Stomach (tissue), 9 donors: ENCODE data around the gene AKAP13. TPM values are rescaled to one million over a fixed set of nuclear protein-coding genes. Genes with fewer than 3 reads are reported as not detected.
A peak's percentile ranks its signal among the peaks of the same experiment; 100 is the strongest.

ENCODE experiments used
- DNase-seq, 2 donors: peaks; one replicate each; pipeline versions ENCODE4 v3.0.0 to v3.0.0-alpha.2; 2013 to 2019
- H3K27ac ChIP-seq, 5 donors: fragments of 200-600 bp in 4 of 5; sonication (generic) in 4 of 5; one replicate each; pipeline ENCODE4 v1.5.1; 2013 to 2019; ENCODE audit warnings: mild to moderate bottlenecking in 1 of 5, moderate library complexity in 1 of 5
- H3K27me3 ChIP-seq, 3 donors: fragments of 200-600 bp; sonication (generic); one replicate each; pipeline ENCODE4 v1.5.1; 2017 to 2019; ENCODE audit warnings: mixed run types in 1 of 3
- H3K36me3 ChIP-seq, 4 donors: fragments of 200-600 bp; sonication (generic); 1 replicate in 3 of 4; 2 replicates in 1 of 4; pipeline ENCODE4 v1.5.1; 2016 to 2019
- H3K4me1 ChIP-seq, 4 donors: fragments of 200-600 bp; sonication (generic); one replicate each; pipeline ENCODE4 v1.5.1; 2016 to 2019
- H3K4me3 ChIP-seq, 4 donors: fragments of 200-600 bp; sonication (generic) in 3 of 4; one replicate each; pipeline ENCODE4 v1.5.1; 2016 to 2019; ENCODE audit warnings: mild to moderate bottlenecking in 1 of 4
- H3K9me3 ChIP-seq, 4 donors: fragments of 200-600 bp; sonication (generic); one replicate each; pipeline ENCODE4 v1.5.1; 2016 to 2019
- CTCF ChIP-seq, 7 experiments: fragments of 450-650 bp in 4 of 7; fragments of 200-600 bp in 3 of 7; sonication (generic) in 3 of 7; IDR thresholded peaks; one replicate each; pipeline ENCODE4 v1.5.1; 2016 to 2019; ENCODE audit warnings: antibody characterized with exemption in 7 of 7, control low read depth in 2 of 7, mild to moderate bottlenecking in 1 of 7
- EP300 ChIP-seq: sonication (generic); formaldehyde crosslinking; IDR thresholded peaks from one replicate; pipeline ENCODE4 v1.6.1; 2017; ENCODE audit warnings: antibody characterized with exemption
- POLR2A ChIP-seq, 4 donors: fragments of 450-650 bp; IDR thresholded peaks; one replicate each; pipeline ENCODE4 v1.6.1; 2016; ENCODE audit warnings: antibody characterized with exemption in 4 of 4, control low read depth in 2 of 4, mild to moderate bottlenecking in 1 of 4, moderate library complexity in 1 of 4
- POLR2AphosphoS5 ChIP-seq, 3 donors: sonication (generic); formaldehyde crosslinking; IDR thresholded peaks; one replicate each; pipeline ENCODE4 v1.6.1; 2016; ENCODE audit warnings: antibody characterized with exemption in 3 of 3
- WGBS, 5 donors: extraction: QIAGEN DNeasy Blood & Tissue Kit in 3 of 5; methylation state at CpG; one replicate each; pipeline versions ENCODE4 v1.1.5 to v1.1.7; 2013 to 2018; 5-methylcytosine and 5-hydroxymethylcytosine counted together
- intact Hi-C: fragments of 100-400 bp; cut with DNase I; formaldehyde crosslinking; loops from one replicate; pipeline ENCODE4 v1.15.1; 2023; ENCODE audit warnings: low total_unique reads
- polyA plus RNA-seq, 3 donors: library from polyadenylated mRNA; stranded (reverse); fragments of 200-250 nt; gene quantifications; one replicate each; pipeline ENCODE4 v1.2.3, GENCODE V29; 2013
- total RNA-seq, 5 donors: library from RNA; depleted of rRNA; stranded (reverse); fragments of >200 nt; gene quantifications; one replicate each; pipeline versions ENCODE4 v1.1.0 to v1.2.3, GENCODE V29; 2014 to 2016
- donor health status: healthy with polysubstance abuse.
- donor health status: Bipolar disorder and iron deficiency.
- donor health status: healthy.

AKAP13 gene
- total and polyA plus RNA-seq, 8 donors = 33.1 to 395 (median 138) TPM

- no peak for DNase-seq
- Histone ChIP-seq H3K27ac (no peak overlapping the region), H3K4me1 (peaks cover 22 to 42% (median 29%) of the 10 kb centered on the region in 4 donors), H3K36me3 (no peaks in the 10 kb centered on the region), H3K27me3 (no peaks in the 10 kb centered on the region), H3K4me3 (no peak overlapping the region), H3K9me3 (no peaks in the 10 kb centered on the region)
- TF ChIP-seq CTCF (IDR thresholded peaks at IDR 0.05) = no peak
- no peak for TF ChIP-seq EP300
- no peak for TF ChIP-seq POLR2A (IDR thresholded peaks at IDR 0.05)
- TF ChIP-seq POLR2AphosphoS5 (IDR thresholded peaks at IDR 0.05) = no peak
- intact Hi-C loops = no loop called here
- WGBS, 5 donors = 88 to 94% (median 90%) methylated on average over 6 of the region's 6 CpGs
These were observed 401.7 kb downstream of the AKAP13 start for GRCh38 chr15:85782064-85782463.

- Histone ChIP-seq H3K27me3 (no peaks in the 10 kb centered on the region), H3K36me3 (no peaks in the 10 kb centered on the region), H3K9me3 (no peaks in the 10 kb centered on the region), H3K27ac (peak overlapping the region in 4 of 5 donors; percentile 33 to 57 (median 48)), H3K4me3 (peak overlapping the region in 1 of 4 donors; percentile 17), H3K4me1 (peaks cover 26 to 45% (median 37%) of the 10 kb centered on the region in 4 donors)
- 39 to 48% (median 44%) methylated on average over 9 to 10 of the region's 10 CpGs for WGBS, 5 donors
- TF ChIP-seq POLR2A (IDR thresholded peaks at IDR 0.05) (no peak), EP300 (no peak), POLR2AphosphoS5 (IDR thresholded peaks at IDR 0.05) (no peak), CTCF (IDR thresholded peaks at IDR 0.05) (no peak)
- DNase-seq = peak in 1 of 2 donors; percentile 73
- intact Hi-C loops = no loop called here
These were observed 405.7 kb downstream of the AKAP13 start for GRCh38 chr15:85785887-85786780.

- no peaks in the 10 kb centered on the region for H3K9me3 ChIP-seq
- peak overlapping the region in 4 of 5 donors; percentile 33 to 57 (median 48) for H3K27ac ChIP-seq
- intact Hi-C loops = no loop called here
- peaks cover 26 to 49% (median 37%) of the 10 kb centered on the region in 4 donors for H3K4me1 ChIP-seq
- no peak for DNase-seq
- H3K27me3 ChIP-seq = no peaks in the 10 kb centered on the region
- no peaks in the 10 kb centered on the region for H3K36me3 ChIP-seq
- TF ChIP-seq POLR2AphosphoS5 (IDR thresholded peaks at IDR 0.05) = no peak
- no peak for TF ChIP-seq POLR2A (IDR thresholded peaks at IDR 0.05)
- TF ChIP-seq EP300 = no peak
- no peak for TF ChIP-seq CTCF (IDR thresholded peaks at IDR 0.05)
- H3K4me3 ChIP-seq = no peak overlapping the region
- 83 to 95% (median 86%) methylated on average over 3 of the region's 3 CpGs for WGBS, 5 donors
These were observed 406.3 kb downstream of the AKAP13 start for GRCh38 chr15:85786781-85787114.

DNA sequence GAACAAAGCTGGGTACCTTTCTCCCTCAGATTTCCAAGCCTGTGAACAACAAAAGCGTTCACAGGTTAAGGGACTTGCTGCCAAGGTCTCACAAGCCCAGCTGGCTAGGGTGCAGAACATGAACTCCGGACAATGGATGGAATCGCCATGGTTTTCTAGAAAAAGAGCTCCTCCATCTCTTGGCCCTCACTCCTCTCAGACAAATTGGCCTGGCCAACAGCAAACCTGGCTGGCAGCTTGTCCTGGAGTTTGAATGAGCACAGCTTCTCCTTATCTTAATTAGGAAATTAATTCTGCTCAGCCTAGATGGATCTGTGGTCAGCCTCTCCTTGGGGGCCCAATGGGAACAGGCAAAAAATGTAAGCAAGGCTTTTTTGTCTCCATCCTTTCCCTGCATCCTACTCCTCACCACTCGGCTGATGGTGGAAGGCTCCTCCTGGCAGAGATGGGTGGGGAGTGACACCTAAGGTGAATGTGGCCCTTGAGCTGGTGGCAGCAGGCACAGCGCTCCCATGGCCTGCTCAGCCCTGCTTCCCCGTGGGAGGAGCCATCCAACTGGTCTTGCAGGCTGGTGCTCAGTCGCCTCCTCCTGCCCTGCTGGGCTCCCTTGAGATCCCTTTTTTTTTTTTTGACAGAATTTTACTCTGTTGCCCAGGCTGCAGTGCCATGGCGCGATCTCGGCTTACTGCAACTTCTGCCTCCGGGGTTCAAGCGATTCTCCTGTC, 408.5 kb downstream of the AKAP13 start:
- DNase-seq = peak; percentile 79 to 82
- no peaks in the 10 kb centered on the region for H3K9me3 ChIP-seq
- intact Hi-C loops = no loop called here
- H3K27me3 ChIP-seq = no peaks in the 10 kb centered on the region
- H3K4me1 ChIP-seq = peaks cover 44 to 70% (median 55%) of the 10 kb centered on the region in 4 donors
- 47 to 69% (median 59%) methylated on average over 9 to 12 of the region's 12 CpGs for WGBS, 5 donors
- TF ChIP-seq CTCF (IDR thresholded peaks at IDR 0.05) = peak in 1 of 7 experiments; percentile 23
- no peak for TF ChIP-seq POLR2A (IDR thresholded peaks at IDR 0.05)
- no peak for TF ChIP-seq EP300
- peak in 1 of 3 donors; percentile 13 for TF ChIP-seq POLR2AphosphoS5 (IDR thresholded peaks at IDR 0.05)
- no peak overlapping the region for H3K4me3 ChIP-seq
- peak overlapping the region in 4 of 5 donors; percentile 4 to 34 (median 13) for H3K27ac ChIP-seq
- H3K36me3 ChIP-seq = no peaks in the 10 kb centered on the region
